Measurements from ENCODE around the gene CASP2. TPM values are rescaled to one million over a fixed set of nuclear protein-coding genes. Genes with fewer than 3 reads are reported as not detected.

The CASP2 gene
- total RNA-seq, 4 donors from 2014 or later: 18.4 to 25.2 (median 21.3) TPM

DNA sequence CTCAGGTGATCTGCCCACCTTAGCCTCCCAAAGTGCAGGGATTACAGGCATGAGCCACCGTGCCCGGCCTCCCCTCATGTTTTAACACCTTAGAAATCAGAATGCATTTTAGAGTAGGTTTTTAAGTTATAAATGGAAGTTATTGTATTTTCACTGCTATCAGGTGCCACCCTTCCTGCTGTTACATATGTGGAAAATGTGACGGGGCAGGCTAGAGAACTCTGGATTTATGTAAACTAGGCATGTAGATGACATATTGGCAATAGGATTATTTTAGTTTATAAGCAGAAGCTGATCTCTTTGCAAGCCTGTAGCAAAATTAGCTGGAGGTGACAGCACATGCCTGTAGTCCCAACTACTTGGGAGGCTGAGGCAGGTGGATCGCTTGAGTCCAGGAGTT is 2.1 kb downstream of the CASP2 start:
- Histone ChIP-seq H3K27me3 (no peaks in the 10 kb centered on the region), H3K9me3 (no peaks in the 10 kb centered on the region), H3K36me3 (peaks cover 4 to 37% (median 22%) of the 10 kb centered on the region in 3 donors), H3K4me1 (peaks cover 0 to 48% (median 24%) of the 10 kb centered on the region in 4 donors), H3K27ac (peak overlapping the region in 1 of 4 donors; percentile 95), H3K4me3 (no peak overlapping the region)
- TF ChIP-seq EP300 (IDR thresholded peaks at IDR 0.05) (no peak), POLR2A (IDR thresholded peaks at IDR 0.05) (no peak)
- TF ChIP-seq, protein P1, sequence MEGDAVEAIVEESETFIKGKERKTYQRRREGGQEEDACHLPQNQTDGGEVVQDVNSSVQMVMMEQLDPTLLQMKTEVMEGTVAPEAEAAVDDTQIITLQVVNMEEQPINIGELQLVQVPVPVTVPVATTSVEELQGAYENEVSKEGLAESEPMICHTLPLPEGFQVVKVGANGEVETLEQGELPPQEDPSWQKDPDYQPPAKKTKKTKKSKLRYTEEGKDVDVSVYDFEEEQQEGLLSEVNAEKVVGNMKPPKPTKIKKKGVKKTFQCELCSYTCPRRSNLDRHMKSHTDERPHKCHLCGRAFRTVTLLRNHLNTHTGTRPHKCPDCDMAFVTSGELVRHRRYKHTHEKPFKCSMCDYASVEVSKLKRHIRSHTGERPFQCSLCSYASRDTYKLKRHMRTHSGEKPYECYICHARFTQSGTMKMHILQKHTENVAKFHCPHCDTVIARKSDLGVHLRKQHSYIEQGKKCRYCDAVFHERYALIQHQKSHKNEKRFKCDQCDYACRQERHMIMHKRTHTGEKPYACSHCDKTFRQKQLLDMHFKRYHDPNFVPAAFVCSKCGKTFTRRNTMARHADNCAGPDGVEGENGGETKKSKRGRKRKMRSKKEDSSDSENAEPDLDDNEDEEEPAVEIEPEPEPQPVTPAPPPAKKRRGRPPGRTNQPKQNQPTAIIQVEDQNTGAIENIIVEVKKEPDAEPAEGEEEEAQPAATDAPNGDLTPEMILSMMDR (IDR thresholded peaks at IDR 0.05): no peak
- no peak for DNase-seq (ENCODE audit: low spot score in 2 of 2)
- 69 to 75% methylated on average over 4 of the region's 4 CpGs for WGBS, 2 donors

GRCh38 chr7:143292876-143293275 is 4.7 kb downstream of the CASP2 start:
- no peak for DNase-seq (ENCODE audit: low spot score in 2 of 2)
- TF ChIP-seq EP300 (IDR thresholded peaks at IDR 0.05): no peak
- no peak for TF ChIP-seq POLR2A (IDR thresholded peaks at IDR 0.05)
- TF ChIP-seq, protein P1 (IDR thresholded peaks at IDR 0.05): no peak
- H3K36me3 ChIP-seq: peaks cover 4 to 62% (median 22%) of the 10 kb centered on the region in 3 donors
- no peaks in the 10 kb centered on the region for H3K9me3 ChIP-seq
- no peaks in the 10 kb centered on the region for H3K27me3 ChIP-seq
- peaks cover 0 to 43% (median 25%) of the 10 kb centered on the region in 4 donors for H3K4me1 ChIP-seq
- no peak overlapping the region for H3K27ac ChIP-seq
- 90 to 94% methylated on average over 5 of the region's 5 CpGs for WGBS, 2 donors
- H3K4me3 ChIP-seq: no peak overlapping the region

GRCh38 chr7:143295870-143296269 is 7.7 kb downstream of the CASP2 start:
- Histone ChIP-seq H3K9me3 (no peaks in the 10 kb centered on the region), H3K36me3 (peaks cover 4 to 92% (median 31%) of the 10 kb centered on the region in 3 donors), H3K27ac (no peak overlapping the region)

DNA sequence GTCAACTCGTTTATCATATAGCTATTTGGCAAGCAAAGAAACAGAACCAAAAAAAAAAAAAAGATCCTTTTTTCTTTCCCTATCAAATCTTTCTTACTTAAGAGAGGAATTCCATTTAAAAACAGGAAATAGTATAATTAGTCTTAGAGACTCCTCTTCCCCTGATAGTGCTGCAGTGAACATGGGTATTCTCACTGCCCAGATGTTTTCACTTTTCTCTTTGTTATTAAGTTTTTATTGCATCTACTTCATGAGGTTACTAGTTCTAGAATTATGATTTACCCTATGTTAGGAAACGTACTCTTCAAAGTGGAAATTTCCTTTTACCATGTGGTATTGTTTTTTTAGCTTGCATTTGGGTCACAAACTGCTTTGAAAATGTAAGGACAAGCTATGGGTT is 8.5 kb downstream of the CASP2 start:
- DNase-seq (ENCODE audit: low spot score in 2 of 2): no peak
- no peak overlapping the region for H3K27ac ChIP-seq

More at GRCh38 chr7:143295870-143296269, 7.7 kb downstream of the CASP2 start:
- H3K4me3 ChIP-seq: no peak overlapping the region
- no peak for DNase-seq (ENCODE audit: low spot score in 2 of 2)
- TF ChIP-seq, protein P1 (IDR thresholded peaks at IDR 0.05): no peak
- TF ChIP-seq EP300 (IDR thresholded peaks at IDR 0.05) (no peak), POLR2A (IDR thresholded peaks at IDR 0.05) (no peak)
- peaks cover 0 to 35% (median 7%) of the 10 kb centered on the region in 4 donors for H3K4me1 ChIP-seq
- H3K27me3 ChIP-seq: no peaks in the 10 kb centered on the region

GRCh38 chr7:143299346-143299745 is 11.2 kb downstream of the CASP2 start:
- H3K27me3 ChIP-seq: no peaks in the 10 kb centered on the region
- 64 to 71% methylated on average over 2 of the region's 2 CpGs for WGBS, 2 donors

More for the DNA sequence above, 8.5 kb downstream of the CASP2 start:
- peaks cover 4 to 100% (median 33%) of the 10 kb centered on the region in 3 donors for H3K36me3 ChIP-seq
- TF ChIP-seq EP300 (IDR thresholded peaks at IDR 0.05): no peak
- TF ChIP-seq, protein P1 (IDR thresholded peaks at IDR 0.05): no peak
- no peak for TF ChIP-seq POLR2A (IDR thresholded peaks at IDR 0.05)
- H3K4me1 ChIP-seq: peaks cover 0 to 28% (median 5%) of the 10 kb centered on the region in 4 donors
- 37 to 43% methylated on average over 2 of the region's 2 CpGs for WGBS, 2 donors
- H3K4me3 ChIP-seq: no peak overlapping the region
- H3K9me3 ChIP-seq: no peaks in the 10 kb centered on the region
- no peaks in the 10 kb centered on the region for H3K27me3 ChIP-seq

More at GRCh38 chr7:143299346-143299745, 11.2 kb downstream of the CASP2 start:
- TF ChIP-seq, protein P1 (IDR thresholded peaks at IDR 0.05): no peak
- no peak for TF ChIP-seq EP300 (IDR thresholded peaks at IDR 0.05)
- no peak for TF ChIP-seq POLR2A (IDR thresholded peaks at IDR 0.05)
- Histone ChIP-seq H3K4me3 (no peak overlapping the region), H3K27ac (no peak overlapping the region), H3K36me3 (peaks cover 0 to 98% (median 20%) of the 10 kb centered on the region in 3 donors), H3K9me3 (no peaks in the 10 kb centered on the region), H3K4me1 (peaks cover 0 to 28% (median 5%) of the 10 kb centered on the region in 4 donors)
- DNase-seq (ENCODE audit: low spot score in 2 of 2): no peak

Measured in tibial nerve (tissue), 4 donors.